SK-N-MC (cell line): ENCODE data around the gene EVI2B.

Source experiments
- EZH2 ChIP-seq: fragments of 200-600 bp; sonication (generic); IDR thresholded peaks from one replicate; pipeline ENCODE4 v1.6.1; 2017; ENCODE audit warnings: antibody characterized with exemption
- FOXP2 ChIP-seq: optimal IDR thresholded peaks from 2 replicates; pipeline ENCODE3; 2011; ENCODE audit warnings: mild to moderate bottlenecking, moderate library complexity; ENCODE audit not compliant: insufficient read depth; ENCODE audit errors: extremely low read length, control extremely low read depth
- POLR2AphosphoS5 ChIP-seq: IDR thresholded peaks from 2 replicates; pipeline ENCODE4 v1.6.1; 2012; ENCODE audit warnings: mild to moderate bottlenecking, low read depth, low read length, borderline replicate concordance

- TF ChIP-seq EZH2, result no peak
- no peak for TF ChIP-seq FOXP2
- no peak for TF ChIP-seq POLR2AphosphoS5
Observed at GRCh38 chr17:31295489-31295871, 18.4 kb downstream of the EVI2B start.
